NCI-H2196 (cell line): ENCODE results near the gene TMEM17.
"Not testable (repeated sequence)": the region's sequence is repeated elsewhere in the genome, so short reads cannot be mapped to it uniquely, and the experiment has no call there.

ENCODE experiments used
- DNase-seq: peaks from one replicate; lab custom pipeline; 2025; ENCODE audit not compliant: unreplicated experiment; lab: John Stamatoyannopoulos, UW

The TMEM17 gene, protein sequence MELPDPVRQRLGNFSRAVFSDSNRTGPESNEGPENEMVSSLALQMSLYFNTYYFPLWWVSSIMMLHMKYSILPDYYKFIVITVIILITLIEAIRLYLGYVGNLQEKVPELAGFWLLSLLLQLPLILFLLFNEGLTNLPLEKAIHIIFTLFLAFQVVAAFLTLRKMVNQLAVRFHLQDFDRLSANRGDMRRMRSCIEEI

DNA sequence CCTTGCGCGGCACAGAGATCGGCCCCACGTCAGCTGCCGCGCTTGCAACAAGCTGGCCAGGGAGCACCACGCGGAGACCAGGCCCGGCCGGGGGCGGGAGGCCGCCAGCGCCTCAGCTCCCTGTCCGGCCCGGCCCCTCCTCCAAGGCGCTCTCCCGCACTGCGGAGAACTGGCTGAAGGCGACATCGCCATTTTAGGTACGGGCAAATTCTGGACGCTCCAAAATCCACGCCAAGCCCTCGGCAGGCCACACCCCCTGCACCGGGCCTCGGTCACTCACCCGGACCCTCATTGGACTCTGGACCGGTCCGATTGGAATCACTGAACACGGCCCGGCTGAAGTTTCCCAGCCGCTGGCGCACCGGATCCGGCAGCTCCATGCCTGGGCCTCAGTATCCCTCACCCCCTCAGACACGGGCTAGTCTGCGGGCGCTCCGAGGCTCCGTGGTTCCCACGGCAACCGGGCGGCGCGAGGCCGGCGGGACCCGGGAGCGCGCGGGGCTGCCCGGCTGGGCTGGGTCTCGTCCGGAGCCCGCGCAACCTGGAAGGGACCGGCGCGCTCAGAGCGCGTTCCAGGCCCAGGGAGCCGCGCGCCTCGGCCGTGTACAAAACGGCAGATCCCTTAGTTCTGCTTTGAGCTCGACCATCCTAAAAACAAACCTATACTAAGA is at the start of gene TMEM17:
Gene TMEM17, minus strand, starts transcription at position 446 of the 671 bp plus-strand sequence. Its CDS starts 66 bp downstream, at position 380.
- DNase-seq, result peak; percentile 73

DNA sequence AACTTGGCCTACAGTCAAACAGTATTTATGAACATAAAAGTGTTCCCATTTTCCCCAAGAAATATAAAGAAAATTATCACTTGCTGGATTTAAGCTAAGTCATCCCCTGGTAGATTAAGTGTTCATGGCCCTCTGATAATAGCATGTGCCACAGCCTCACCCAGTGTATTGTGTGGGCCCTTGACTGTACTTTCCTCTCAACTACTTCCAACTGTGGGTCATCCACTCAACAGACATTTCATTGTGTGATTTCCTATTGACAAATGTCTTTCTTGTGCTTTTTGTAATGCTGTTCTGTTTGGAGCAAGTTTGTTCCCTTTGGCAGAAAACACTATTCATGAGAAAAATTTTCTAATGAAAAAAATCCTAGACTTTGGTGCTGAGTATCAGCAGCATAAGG is 48.4 kb upstream of the TMEM17 start:
- DNase-seq, result no peak

DNA sequence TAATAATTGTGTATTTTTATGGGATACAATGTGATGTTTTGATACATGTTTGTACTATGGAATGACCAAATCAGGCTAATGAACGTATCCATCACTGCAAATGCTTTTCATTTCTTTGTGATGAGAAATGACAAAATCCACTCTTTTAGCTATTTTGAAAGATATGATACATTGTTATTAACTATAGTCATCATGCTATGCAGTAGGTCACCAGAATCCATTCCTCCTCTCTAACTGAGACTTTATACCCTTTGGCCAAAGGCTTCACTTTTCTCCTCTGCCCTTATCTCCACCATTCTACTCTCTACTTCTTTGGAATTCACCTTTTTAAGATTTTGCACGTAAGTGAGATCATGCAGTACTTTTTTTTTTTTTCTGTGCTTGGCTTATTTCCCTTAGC is 44.5 kb upstream of the TMEM17 start:
- DNase-seq, result no peak

DNA sequence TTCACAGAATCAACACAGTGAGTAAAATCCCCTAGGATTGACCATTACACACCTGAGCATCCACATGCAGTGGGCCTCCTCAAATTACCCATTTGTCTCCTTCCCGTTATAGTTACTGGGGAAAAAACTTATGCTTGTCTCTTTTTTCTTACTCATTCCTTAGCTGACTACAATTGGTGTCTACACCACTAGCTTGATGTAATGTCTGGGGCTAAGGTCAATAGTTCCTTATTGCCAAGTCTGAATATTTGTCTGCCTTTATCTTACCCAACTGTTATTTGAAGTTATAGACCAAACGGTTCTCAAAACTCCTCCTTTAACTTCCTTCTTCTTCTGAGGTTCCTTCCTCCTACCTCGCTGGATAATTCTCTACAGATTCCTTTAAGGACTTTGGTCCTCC is 41.9 kb upstream of the TMEM17 start:
- DNase-seq, result no peak

DNA sequence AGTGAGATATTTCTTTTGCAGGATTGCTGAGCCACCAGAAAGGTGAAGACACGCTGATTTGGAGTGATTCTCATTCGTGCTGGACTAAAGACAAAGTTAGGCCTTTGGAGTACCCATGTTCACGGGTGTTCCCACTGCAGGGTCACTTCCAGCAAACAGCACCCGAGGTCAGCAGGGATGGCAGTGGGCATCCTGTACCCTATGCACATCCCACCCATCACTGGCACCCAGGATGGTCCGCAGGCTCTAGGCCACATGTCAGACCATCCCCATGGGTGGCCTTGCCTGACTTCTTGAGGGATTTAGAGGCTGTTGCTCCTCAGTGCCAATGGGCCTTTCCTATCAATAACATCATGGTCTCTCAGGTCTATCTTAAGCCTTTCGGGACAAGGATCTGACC is 39.3 kb upstream of the TMEM17 start:
- DNase-seq, result no peak

DNA sequence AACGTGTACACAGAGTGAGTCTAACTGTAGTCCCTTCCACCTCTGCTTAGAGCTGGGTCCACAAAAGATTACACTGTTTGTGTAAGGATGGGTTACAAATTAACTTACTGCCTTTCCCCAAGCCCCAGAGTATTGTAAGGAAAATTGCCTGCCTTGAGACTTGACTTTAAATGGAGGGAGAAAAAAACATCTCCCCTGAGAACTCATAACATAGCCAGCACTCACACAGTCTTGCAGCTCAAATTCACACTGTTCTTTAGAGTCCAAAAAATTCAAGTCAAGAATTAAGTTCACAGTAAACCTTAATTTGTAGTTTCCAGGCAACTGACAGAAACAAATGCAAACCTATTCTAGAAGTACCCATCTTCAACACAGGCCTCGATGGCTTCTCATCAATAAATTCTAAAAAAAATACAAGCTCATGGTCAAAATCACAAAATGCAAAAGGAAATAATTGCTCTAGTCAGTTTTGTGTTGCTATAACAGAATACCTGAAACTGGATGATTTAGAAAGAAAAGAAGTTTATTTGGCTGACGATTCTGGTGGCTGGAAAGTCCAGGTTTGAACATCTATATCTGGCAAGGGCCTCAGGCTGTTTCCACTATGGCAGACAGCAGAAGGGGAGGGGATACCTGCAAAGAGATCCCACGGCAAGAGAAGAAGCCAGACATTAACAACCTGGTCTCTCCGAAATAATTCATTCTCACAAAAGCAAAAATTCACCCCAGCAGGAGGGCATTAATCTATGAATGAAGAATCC is 34.6 kb upstream of the TMEM17 start:
- no peak for DNase-seq

DNA sequence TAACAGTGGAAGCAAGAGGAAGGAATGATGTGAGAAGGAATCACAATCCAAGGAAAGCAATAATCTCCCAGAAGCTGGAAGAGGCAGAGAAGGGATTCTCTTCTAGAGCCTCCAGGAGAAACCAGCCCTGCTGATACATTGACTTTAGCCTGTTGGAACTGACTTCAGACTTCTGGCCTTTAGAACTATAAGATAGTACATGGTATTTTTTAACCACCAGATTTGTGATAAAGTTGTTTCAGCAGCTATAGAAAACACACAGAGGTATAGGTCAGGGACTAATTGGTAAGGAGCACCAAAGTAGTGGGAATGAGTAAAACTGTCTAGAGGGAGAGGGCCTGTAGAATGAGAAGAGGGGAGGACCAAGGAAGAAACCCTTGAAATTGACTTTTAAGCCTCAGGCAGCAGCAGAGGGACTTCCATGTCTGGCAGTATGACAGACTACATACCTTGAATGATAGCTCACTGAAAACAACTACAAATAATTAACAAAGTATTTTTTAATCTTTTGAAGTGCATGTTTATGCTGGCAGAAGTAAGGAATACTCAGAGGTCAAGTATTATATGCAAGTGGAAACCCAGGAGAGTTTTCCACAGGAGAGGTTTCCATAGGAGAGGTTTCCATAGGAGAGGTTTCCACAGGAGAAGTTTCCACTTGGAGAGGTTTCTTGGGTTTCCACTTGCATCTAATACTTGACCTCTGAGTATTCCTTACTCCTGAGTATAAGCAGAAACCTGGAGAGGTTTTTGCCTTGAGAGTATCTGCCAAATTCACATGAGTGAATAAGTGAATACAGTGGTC is 33.8 kb upstream of the TMEM17 start:
- DNase-seq, result no peak

DNA sequence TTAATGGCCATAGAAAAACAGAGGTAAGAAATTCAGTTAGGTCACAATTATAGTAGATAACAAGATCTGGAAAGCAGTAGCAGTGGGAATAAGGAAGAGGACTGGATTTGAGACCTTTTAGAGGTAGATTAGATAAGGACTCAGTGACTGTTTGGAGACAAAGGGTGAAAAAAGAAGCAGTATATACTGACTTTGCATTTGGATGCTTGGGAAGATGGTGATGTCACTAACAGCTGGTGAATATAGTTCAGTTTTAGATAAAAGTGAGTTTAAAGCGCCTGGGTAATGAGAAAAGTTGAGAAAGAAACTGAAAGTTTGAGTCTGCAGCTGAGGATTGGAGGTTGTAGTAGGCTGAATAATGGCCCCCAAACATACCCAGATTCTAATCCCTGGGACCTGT is 32.8 kb upstream of the TMEM17 start:
- DNase-seq, result no peak

DNA sequence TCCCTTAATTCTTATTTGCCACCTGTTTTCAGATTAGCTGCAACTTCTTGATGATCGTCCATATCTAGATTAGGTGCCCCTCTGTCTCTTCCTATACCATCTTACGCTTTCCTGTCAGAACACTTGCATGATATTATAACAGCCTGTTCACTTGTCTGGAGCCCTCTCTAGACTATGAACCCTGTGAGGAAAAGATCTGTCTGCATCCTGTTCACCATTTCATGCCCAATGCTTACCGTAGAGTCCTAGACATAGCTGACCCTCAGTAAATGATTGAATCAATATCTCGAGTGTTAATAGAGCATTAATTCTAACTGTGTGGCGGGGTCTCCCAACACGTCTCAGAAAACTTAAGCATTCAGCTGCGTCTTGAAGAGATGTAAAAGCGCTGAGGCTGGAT is 31.8 kb upstream of the TMEM17 start:
- no peak for DNase-seq

DNA sequence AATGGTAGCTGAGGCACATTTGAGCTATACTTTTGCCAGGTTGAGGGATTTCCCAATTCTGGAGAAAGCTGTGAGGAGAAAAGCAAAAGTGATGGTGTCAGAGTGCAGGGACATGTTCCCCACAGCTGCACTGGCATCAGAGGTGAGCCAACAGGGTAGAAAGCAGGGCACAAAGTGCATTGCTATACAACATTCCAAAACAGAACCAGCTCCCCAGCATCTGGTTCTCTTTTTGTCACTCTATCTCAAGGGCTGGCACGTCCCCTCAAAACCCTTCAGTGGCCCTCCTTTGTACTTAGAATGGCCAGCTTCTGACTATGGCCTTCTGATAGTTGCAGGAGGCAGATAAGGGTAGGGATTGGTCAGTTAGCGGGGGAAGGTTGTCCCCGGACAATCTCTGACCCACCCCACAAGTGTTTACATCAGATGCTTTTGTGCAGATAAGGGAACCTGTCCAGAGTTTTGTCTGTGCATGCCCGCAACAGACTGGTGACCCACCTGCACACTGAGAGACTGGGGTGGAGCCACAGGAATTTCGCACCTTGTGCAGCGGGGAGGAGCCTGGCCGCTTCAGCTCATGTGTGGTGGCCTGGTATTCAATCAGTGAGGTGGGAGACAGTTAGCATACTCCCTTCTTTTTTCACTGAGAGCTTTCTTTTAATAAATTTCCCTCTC is 31.0 kb upstream of the TMEM17 start:
- no peak for DNase-seq

DNA sequence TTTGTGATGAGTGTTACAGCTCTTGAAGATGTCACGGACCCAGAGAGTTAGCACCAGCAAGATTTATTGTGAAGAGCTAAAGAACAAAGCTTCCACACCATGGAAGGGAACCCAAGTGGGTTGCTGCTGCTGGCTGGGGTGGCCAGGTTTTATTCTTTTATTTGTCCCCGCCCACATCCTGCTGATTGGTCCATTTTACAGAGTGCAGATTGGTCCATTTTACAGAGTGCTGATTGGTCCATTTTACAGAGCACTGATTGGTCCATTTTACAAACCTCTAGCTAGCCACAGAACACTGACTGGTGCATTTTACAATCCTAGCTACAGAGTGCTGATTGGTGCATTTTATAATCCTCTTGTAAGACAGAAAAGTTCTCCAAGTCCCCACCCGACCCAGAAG is 29.5 kb upstream of the TMEM17 start:
- DNase-seq, result not testable (repeated sequence)

DNA sequence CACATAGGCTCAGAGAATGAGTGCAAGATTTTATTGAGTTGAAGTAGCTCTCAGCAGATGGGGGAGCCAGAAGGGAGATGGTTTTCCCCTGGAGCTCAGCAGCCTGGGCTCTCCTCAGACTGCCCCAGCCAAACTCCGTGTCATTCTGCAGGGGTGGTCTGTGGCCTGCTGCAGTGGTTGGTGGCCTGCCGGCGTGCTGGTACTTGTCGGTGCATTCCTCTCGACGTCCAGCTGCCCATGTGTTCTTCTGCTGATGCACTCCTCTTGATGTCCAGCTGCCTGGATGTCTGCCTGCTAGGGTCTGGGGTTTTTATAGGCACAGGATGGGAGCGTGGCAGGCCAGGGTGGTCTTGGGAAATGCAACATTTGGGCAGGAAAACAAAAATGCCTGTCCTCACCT is 25.6 kb upstream of the TMEM17 start:
- no peak for DNase-seq

DNA sequence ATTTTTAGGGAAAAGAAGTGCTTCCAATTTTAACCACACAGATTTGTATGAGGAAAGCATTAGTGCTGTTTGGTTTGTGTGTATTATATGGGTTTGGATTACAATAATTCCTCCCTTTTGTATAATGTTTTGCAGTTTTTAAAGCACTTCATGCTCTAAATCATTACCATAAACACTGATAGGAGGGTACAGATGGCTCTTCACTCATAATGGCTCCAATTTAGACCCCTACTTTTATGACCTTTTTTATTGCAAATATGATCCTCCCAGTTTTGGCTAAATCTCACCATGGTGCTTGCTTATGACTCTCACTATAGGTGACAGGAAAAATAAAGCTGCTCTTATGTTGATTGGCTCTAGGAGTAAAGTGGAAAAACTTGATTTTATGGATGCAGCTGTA is 23.8 kb upstream of the TMEM17 start:
- DNase-seq, result no peak

DNA sequence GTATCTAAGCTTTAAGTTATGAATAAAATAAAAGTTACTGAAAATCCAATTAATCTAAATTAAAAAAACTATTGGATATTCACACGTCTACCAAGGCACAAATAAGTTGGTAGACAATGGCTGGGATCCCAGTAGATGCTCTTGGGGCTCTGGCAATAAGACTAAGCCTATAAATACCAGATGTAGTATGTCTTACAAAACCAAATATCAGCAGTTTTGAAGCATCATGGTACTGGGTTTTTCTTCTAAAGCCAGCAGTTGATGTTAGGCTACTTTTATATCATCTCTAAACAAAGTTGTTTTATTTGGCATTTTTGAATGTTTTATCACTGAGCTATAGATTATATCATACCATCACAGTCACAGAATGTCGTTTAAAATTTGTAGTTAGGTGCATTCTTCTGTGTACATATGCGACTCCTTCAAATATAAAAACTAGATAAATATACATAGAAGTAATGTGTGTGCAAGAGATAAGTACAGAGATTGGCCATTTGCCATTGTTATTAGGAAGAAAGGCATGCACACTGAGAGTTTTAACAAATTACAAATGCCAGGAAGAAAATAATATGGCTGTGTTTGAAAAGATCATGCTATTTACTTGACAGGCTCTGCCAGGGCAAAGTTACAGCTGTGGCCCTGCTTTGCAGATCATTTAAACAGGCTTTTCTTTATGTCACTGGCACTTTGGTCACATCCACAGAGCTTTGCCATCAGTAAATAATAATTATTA is 21.6 kb upstream of the TMEM17 start:
- no peak for DNase-seq

DNA sequence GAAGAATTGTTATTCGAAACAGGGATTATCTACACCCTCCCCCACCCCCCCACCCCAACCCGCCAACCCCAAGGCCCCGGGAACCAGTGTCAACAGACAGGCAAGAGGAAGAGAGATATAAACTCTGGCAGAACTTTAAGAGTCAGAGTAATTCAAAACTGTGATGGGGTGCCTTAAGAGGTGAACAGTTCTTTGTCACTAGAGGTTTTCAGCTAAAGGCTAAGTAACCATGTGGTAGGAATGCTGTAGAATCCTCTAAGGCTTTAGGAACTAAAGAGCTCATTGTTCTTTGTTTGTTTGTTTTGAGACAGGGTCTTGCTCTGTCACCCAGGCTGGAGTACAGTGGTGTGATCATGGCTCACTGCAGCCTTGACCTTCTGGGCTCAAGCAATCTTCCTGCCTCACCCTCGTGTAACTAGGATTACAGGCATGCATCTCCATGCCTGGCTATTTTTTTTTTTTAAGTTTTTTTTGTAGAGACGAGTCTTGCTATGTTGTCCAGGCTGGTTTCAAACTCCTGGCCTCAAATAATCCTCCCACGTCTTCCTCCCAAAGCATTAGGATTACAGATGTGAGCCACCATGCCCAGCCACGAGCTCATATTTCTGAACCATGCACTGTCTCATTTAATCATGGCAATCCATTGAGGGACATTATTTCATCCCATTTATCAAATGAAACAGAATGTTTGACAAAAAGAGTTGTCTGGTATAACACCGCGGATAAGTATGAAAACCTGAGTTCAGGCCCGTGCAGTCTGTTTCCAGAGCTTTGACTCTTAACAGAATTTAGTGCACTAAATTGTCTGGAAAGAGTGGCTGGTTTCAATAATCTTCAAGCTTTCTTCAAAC is 20.8 kb upstream of the TMEM17 start:
- no peak for DNase-seq

DNA sequence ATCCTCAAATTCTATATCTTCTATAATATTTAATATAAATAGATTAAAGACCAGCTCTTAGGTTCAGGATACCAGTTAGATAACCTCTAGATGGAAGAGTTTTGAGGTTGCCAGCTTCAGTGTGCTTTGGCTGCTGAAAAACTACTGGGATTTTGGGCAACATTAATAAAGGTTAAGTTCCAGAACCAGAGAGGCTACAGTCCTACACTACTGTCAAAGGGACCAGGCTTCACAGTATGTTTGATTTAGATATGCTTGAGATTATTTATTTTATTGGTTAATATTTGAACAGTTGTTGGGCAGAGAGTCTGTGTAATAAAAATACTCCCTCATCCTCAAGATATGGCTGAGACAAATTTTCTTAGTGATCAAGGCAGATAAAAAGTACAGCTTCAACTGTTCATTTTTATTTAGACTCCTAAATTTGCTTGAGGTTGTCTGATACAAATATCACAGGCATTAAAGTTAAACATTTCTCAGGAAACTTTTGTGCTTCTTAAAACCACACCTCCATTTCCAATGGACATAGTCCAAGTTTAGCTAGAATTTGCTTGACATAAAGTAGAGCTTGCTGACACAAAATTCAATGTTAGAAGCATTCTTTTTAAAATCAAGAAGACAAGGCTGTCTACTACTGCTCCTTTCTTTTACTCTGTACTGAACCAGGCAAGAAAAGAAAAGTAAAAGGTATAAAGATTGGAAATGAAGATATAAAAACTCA is 19.7 kb upstream of the TMEM17 start:
- no peak for DNase-seq

DNA sequence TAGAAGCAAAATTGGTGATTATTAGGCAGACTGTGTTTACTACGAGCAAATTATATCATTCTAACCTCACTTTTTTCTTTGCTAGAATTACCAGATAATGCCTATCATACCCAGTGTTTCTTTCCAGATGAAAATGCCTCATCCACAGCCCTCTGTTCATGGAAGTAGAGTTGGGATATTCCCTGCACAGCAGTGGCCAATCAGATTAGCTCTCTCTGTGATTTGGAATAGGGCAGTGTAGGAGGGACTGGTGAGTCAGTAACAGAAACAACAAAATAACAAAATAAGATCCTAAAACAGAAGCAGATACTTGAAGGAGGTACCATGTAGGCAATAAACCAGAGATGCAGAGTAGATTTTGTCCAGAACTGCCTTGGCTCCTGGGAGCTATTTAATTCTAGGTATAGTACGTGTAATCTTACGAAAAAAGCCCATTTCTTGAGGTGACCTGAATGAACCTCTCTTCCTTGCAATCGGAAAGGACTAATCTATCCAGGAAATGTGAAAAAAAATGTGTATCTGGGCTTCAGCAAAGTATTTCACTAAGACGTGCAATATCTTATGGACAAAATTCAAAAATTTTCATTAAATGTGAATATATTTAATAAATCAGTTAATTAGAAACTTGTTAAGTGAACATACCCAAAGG is 18.4 kb upstream of the TMEM17 start:
- DNase-seq, result no peak

DNA sequence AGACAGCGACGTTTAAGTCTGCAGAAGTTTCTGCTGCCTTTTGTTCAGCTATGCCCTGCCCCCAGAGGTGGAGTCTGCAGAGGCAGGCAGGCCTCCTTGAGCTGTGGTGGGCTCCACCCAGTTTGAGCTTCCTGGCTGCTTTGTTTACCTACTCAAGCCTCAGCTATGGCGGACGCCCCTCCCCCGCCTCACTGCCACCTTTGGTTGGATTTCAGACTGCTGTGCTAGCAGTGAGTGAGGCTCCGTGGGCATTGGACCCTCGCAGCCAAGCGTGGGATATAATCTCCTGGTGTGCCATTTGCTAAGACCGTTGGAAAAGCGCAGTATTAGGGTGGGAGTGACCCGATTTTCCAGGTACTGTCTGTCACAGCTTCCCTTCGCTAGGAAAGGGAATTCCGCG is 15.1 kb upstream of the TMEM17 start:
- DNase-seq, result not testable (repeated sequence)
